OCI-LY1 (cell line): Measurements from ENCODE around the gene CERK.
A peak's percentile ranks its signal among the peaks of the same experiment; 100 is the strongest.

Source experiments
- H2AFZ ChIP-seq: fragments of 200-600 bp; sonication (generic), shearing (Covaris generic); 2 replicates; pipeline ENCODE4 v1.6.0; 2014; ENCODE audit warnings: antibody characterized with exemption, mild to moderate bottlenecking, low read length
- H3F3A ChIP-seq: fragments of 200-600 bp; sonication (generic), shearing (Covaris generic); 2 replicates; pipeline ENCODE4 v1.6.0; 2014; ENCODE audit warnings: mild to moderate bottlenecking, antibody characterized with exemption, low read length, moderate library complexity; ENCODE audit not compliant: insufficient read depth
- H3K27ac ChIP-seq: fragments of 200-600 bp; sonication (generic); 2 replicates; pipeline ENCODE4 v1.5.1; 2014; ENCODE audit warnings: low read length, mixed run types, mild to moderate bottlenecking, low read depth; ENCODE audit not compliant: poor library complexity, severe bottlenecking
- H3K27me3 ChIP-seq: fragments of 200-600 bp; sonication (generic); 2 replicates; pipeline ENCODE4 v1.6.0; 2014; ENCODE audit warnings: antibody characterized with exemption, mild to moderate bottlenecking, low read length, moderate library complexity; ENCODE audit not compliant: insufficient read depth
- H3K36me3 ChIP-seq: fragments of 200-600 bp; sonication (generic); 2 replicates; pipeline ENCODE4 v1.6.1; 2014; ENCODE audit warnings: mild to moderate bottlenecking, antibody characterized with exemption, low read length, moderate library complexity, mixed read lengths; ENCODE audit not compliant: insufficient read depth
- H3K4me1 ChIP-seq: fragments of 200-600 bp; sonication (generic); 2 replicates; pipeline ENCODE4 v1.5.1; 2014; ENCODE audit warnings: mild to moderate bottlenecking, low read length, moderate library complexity; ENCODE audit not compliant: insufficient read depth, severe bottlenecking
- H3K4me2 ChIP-seq: fragments of 200-600 bp; sonication (generic), shearing (Covaris generic); 2 replicates; pipeline ENCODE4 v1.6.1; 2014; ENCODE audit warnings: low read length
- H3K4me3 ChIP-seq: fragments of 200-600 bp; sonication (generic); 2 replicates; pipeline ENCODE4 v1.5.1; 2014; ENCODE audit warnings: low read length, low read depth, mild to moderate bottlenecking, mixed read lengths; ENCODE audit not compliant: poor library complexity, severe bottlenecking
- H3K79me2 ChIP-seq: fragments of 200-600 bp; shearing (Covaris generic); 2 replicates; pipeline ENCODE4 v1.6.1; 2016; ENCODE audit warnings: mixed run types, low read length, mixed read lengths; ENCODE audit not compliant: insufficient read depth
- H3K9ac ChIP-seq: fragments of 200-600 bp; sonication (generic), shearing (Covaris generic); 2 replicates; pipeline ENCODE4 v1.6.1; 2014; ENCODE audit warnings: mild to moderate bottlenecking, low read length, mixed read lengths
- H3K9me2 ChIP-seq: fragments of 200-600 bp; sonication (generic), shearing (Covaris generic); 2 replicates; pipeline ENCODE4 v1.6.1; 2014; ENCODE audit warnings: low read depth, mild to moderate bottlenecking, low read length, mixed read lengths
- H3K9me3 ChIP-seq: fragments of 200-600 bp; shearing (Covaris generic); 2 replicates; pipeline ENCODE4 v1.6.1; 2014; ENCODE audit warnings: low read length, mixed read lengths
- H4K20me1 ChIP-seq: fragments of 200-600 bp; sonication (generic), shearing (Covaris generic); 2 replicates; pipeline ENCODE4 v1.6.0; 2016; ENCODE audit warnings: mild to moderate bottlenecking, low read length; ENCODE audit not compliant: insufficient read depth
- EZH2 ChIP-seq: fragments of 200-600 bp; sonication (generic), shearing (Covaris generic); IDR thresholded peaks from 2 replicates; pipeline ENCODE4 v1.8.0; 2017; ENCODE audit warnings: borderline replicate concordance, mixed run types, mild to moderate bottlenecking, antibody characterized with exemption, low read length, moderate library complexity, mixed read lengths
- TF ChIP-seq, protein P1 (sequence below): fragments of 200-600 bp; sonication (generic), shearing (Covaris generic); IDR thresholded peaks from 2 replicates; pipeline ENCODE4 v1.5.1; 2017; ENCODE audit warnings: mild to moderate bottlenecking, antibody characterized with exemption, low read length, moderate library complexity, mixed read lengths

The CERK gene

DNA sequence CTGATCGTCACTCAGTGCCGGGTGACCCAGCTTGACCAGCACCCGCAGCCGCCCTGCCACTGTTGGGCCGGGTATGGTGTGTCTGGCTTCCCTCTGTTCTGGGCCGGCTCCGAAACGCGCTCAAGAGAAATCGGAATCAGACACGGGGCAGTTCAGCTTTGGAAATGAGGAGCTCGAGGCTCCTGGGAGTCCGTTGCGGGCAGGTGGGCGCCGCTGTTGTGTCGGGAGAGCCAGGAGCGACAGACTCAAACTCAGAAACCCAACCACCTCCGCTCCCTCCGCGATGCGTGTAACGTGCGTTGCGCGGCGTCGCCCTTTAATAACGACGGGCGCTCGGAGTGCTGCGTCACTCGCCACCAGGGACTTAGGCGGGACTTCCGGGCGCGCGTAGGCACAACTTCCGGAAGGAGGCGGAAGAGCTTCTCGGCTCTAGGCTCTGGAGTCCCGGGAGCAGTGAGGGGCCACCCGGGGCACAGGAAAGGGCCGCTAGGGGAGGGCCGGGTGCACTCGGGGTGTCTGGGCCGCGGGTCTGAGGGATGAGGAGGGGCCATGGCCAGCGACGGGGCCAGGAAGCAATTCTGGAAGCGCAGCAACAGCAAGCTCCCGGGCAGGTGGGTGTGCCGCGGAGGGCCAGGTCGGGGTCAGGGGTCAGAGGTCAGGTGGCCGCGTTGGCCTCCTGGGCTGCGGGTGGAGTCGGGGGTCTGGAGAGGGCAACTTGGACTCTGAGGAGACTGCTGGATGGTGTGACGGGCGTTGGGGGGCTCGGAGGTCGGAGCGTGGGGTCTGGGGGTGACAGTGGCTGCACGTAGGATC is 24.4 kb upstream of the CERK start, which contains the start of gene TBC1D22A:
TSS of gene TBC1D22A (plus strand) at position 413 of the 813 bp plus-strand sequence. CDS start at position 550, 137 bp downstream.
- H3K9me3 ChIP-seq = no peaks in the 10 kb centered on the region
- peak within 1 kb of the TSS; percentile 93 for H3K4me3 ChIP-seq
- peak within 1 kb of the TSS; percentile 97 for H3K9ac ChIP-seq
- H3K36me3 ChIP-seq = peaks cover 7% of the 10 kb centered on the region; the same call in 1 of the 2 replicates
- H4K20me1 ChIP-seq = no peaks in the 10 kb centered on the region
- peaks cover 32% of the 10 kb centered on the region for H3K79me2 ChIP-seq
- H3K4me2 ChIP-seq = peak within 1 kb of the TSS; percentile 89
- peak within 1 kb of the TSS; percentile 90 for H3K27ac ChIP-seq
- H2AFZ ChIP-seq = no peak within 1 kb of the TSS
- H3K9me2 ChIP-seq = no peaks in the 10 kb centered on the region
- TF ChIP-seq EZH2 = no peak
- TF ChIP-seq, protein P1, sequence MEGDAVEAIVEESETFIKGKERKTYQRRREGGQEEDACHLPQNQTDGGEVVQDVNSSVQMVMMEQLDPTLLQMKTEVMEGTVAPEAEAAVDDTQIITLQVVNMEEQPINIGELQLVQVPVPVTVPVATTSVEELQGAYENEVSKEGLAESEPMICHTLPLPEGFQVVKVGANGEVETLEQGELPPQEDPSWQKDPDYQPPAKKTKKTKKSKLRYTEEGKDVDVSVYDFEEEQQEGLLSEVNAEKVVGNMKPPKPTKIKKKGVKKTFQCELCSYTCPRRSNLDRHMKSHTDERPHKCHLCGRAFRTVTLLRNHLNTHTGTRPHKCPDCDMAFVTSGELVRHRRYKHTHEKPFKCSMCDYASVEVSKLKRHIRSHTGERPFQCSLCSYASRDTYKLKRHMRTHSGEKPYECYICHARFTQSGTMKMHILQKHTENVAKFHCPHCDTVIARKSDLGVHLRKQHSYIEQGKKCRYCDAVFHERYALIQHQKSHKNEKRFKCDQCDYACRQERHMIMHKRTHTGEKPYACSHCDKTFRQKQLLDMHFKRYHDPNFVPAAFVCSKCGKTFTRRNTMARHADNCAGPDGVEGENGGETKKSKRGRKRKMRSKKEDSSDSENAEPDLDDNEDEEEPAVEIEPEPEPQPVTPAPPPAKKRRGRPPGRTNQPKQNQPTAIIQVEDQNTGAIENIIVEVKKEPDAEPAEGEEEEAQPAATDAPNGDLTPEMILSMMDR = no peak; the same call in 1 of the 2 replicates
- H3K4me1 ChIP-seq = peaks cover 57% of the 10 kb centered on the region
- no peaks in the 10 kb centered on the region for H3K27me3 ChIP-seq
- peaks cover 6% of the 10 kb centered on the region; the same call in 1 of the 2 replicates for H3F3A ChIP-seq

DNA sequence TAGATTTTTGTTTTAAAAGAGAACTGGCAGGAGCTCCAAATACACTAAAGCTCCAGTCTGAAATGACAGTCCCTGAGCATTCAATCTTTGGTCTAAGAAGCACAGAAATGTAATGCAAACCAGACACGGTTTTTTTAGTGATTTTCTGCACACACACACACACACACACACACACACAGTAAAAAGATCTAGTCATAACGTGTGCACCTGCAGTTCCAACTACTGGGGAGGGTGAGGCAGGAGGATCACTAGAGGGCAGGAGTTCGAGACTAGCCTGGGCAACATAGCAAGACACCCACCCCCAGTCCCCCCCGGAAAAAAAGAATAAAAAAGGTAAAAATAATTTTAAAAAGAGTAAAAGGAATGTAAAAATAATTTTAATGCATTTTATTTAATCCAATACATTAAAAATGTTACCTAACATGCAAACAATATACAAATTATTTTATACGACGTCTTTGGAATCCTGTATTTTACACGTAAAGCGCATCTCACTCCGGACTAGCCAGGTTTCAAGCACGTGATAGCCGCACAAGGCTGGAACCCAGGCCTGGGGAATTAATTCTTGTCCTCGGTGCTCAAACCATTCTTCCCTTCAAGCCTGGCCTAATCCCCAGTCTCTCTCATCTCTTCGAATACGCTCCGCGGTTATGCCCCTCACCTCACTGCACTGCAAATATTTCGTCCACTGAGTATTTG is 23.6 kb upstream of the CERK start:
- no peaks in the 10 kb centered on the region for H3K27me3 ChIP-seq
- H3K9me2 ChIP-seq = no peaks in the 10 kb centered on the region
- H4K20me1 ChIP-seq = no peaks in the 10 kb centered on the region
- no peaks in the 10 kb centered on the region; the same call in 1 of the 2 replicates for H3K9me3 ChIP-seq
- peak overlapping the region; percentile 93 for H3K4me3 ChIP-seq
- H3F3A ChIP-seq = peaks cover 6% of the 10 kb centered on the region; the same call in 1 of the 2 replicates
- H2AFZ ChIP-seq = no peak overlapping the region
- peaks cover 14% of the 10 kb centered on the region for H3K36me3 ChIP-seq
- H3K4me1 ChIP-seq = peaks cover 49% of the 10 kb centered on the region
- H3K79me2 ChIP-seq = peaks cover 32% of the 10 kb centered on the region
- peak overlapping the region; percentile 82 for H3K4me2 ChIP-seq
- TF ChIP-seq, protein P1 = no peak
- no peak for TF ChIP-seq EZH2
- H3K27ac ChIP-seq = peak overlapping the region; percentile 82
- H3K9ac ChIP-seq = peak overlapping the region; percentile 97

DNA sequence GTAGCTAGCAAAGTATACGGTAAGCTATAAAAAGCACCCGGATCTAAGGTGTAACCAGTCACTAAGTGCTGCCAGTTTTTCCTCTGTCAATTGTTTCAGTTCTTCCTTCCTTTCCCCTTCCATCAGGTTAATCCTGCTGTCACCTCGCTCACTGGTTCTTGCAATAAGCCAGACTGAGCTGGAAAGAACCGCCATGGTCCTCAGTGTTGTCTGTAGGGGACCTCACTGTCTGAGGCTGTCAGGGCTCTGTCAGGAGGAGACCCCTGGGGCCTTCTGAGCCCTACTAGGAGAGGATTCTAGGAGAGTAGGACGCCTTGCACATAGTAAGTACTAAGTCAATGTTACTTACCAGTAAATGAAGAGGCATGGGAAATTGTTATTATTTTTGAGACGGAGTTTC is 23.0 kb upstream of the CERK start:
- H2AFZ ChIP-seq = no peak overlapping the region
- H3K79me2 ChIP-seq = peaks cover 32% of the 10 kb centered on the region
- peak overlapping the region; percentile 93 for H3K4me3 ChIP-seq
- no peak for TF ChIP-seq EZH2
- TF ChIP-seq, protein P1 = no peak
- H3K4me2 ChIP-seq = peak overlapping the region; percentile 82
- H3K9ac ChIP-seq = peak overlapping the region; percentile 97
- no peaks in the 10 kb centered on the region for H3K9me2 ChIP-seq
- peaks cover 6% of the 10 kb centered on the region for H3K9me3 ChIP-seq
- H3F3A ChIP-seq = peaks cover 6% of the 10 kb centered on the region; the same call in 1 of the 2 replicates
- peaks cover 17% of the 10 kb centered on the region for H3K36me3 ChIP-seq
- H3K27me3 ChIP-seq = no peaks in the 10 kb centered on the region
- no peaks in the 10 kb centered on the region for H4K20me1 ChIP-seq
- H3K27ac ChIP-seq = peak overlapping the region; percentile 82
- peaks cover 43% of the 10 kb centered on the region for H3K4me1 ChIP-seq
